Measurements from ENCODE around the gene OR10AG1. TPM values are rescaled to one million over a fixed set of nuclear protein-coding genes. Genes with fewer than 3 reads are reported as not detected.

OR10AG1 gene, protein sequence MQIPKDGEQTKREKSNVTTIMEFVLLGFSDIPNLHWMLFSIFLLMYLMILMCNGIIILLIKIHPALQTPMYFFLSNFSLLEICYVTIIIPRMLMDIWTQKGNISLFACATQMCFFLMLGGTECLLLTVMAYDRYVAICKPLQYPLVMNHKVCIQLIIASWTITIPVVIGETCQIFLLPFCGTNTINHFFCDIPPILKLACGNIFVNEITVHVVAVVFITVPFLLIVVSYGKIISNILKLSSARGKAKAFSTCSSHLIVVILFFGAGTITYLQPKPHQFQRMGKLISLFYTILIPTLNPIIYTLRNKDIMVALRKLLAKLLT
- not detected in 2 replicates for total RNA-seq

DNA sequence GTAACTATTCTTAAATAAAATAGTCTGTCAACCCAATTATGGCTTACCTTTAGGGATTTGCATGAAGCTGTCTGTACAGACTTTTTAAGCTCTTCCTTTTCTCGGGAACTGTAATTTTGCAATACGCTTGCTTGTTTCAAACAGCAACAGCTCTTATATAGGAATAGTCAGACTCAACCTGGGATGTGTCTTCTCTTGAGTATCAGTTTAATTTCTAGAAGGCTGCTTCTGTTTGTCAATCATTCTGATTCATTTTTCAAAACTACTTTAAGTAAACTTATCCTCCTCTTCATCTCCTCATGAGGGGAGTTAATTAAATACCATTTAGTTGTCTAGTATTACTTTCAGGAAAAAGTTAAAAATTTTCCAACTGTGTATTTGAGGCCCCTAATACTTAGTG is at the start of gene OR10AG1:
Gene OR10AG1, minus strand, starts transcription at position 101 of the 400 bp plus-strand sequence. Its CDS starts 38 bp downstream, at position 63.

DNA sequence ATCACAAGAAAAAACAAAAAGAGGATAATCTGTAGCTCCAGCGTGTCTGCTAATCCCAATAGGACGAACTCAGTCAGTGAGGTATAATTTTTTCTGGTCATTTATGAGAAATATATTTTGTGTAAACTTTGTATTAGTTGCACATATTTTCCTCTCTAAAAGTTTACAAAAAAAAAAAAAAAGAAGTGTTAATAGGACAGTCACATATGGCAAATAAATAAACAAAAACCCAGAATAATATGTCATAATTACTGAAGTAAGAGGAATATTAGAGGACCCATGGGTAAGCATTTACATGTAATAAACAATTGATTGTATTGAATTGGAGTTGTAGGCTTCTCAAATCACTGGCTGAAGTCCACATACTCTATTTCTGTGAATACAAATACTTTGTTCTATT is 24.8 kb upstream of the OR10AG1 start, which contains the start of gene OR5F1:
Gene OR5F1, minus strand, starts transcription at position 101 of the 400 bp plus-strand sequence. Its CDS starts 0 bp downstream, at position 101.

DNA sequence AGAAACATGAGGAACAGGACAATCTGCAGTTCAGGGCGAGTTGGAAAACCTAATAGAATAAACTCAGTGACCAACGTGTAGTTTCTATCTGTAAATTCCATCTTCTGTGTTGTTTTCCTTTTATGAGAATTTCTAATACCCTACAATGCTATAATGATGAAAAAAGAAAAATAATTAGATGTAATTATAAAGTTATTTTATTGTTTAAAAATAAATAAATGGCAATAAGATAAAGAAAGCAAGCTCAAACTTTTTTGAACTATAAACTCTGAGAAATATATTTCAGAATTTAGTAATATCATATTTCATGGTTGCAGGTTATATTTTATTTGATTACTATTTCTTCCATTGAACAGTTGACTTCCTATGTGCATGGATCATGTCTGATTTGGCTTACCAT is 33.4 kb downstream of the OR10AG1 start, which contains the start of gene OR5I1:
Gene OR5I1, minus strand, starts transcription at position 101 of the 400 bp plus-strand sequence. Its CDS starts 0 bp downstream, at position 101.

Other genes starting within 250 kb of the OR10AG1 start
- not detected in 2 replicates for gene OR5D13, start 196.5 kb downstream of the OR10AG1 start, total RNA-seq
- not detected in 2 replicates for gene OR5D14, start 174.4 kb downstream of the OR10AG1 start, total RNA-seq
- not detected in 2 replicates for gene OR5L1, start 158.6 kb downstream of the OR10AG1 start, total RNA-seq
- not detected in 2 replicates for gene OR5D18, start 150.3 kb downstream of the OR10AG1 start, total RNA-seq
- not detected in 2 replicates for gene OR5L2, start 142.7 kb downstream of the OR10AG1 start, total RNA-seq
- not detected in 2 replicates for gene OR5D16, start 131.2 kb downstream of the OR10AG1 start, total RNA-seq
- gene TRIM51, start 86.6 kb downstream of the OR10AG1 start, total RNA-seq: not detected in 2 replicates
- not detected in 2 replicates for gene OR5W2, start 55.4 kb downstream of the OR10AG1 start, total RNA-seq
- gene OR5I1, start 33.5 kb downstream of the OR10AG1 start, total RNA-seq: not detected in 2 replicates
- not detected in 2 replicates for gene OR5F1, start 24.7 kb upstream of the OR10AG1 start, total RNA-seq
- gene OR5AS1, start 57.7 kb upstream of the OR10AG1 start, total RNA-seq: not detected in 2 replicates
- not detected in 2 replicates for gene OR8I2, start 123.4 kb upstream of the OR10AG1 start, total RNA-seq
- not detected in 2 replicates for gene OR8H2, start 133.7 kb upstream of the OR10AG1 start, total RNA-seq
- not detected in 2 replicates for gene OR8H3, start 152.4 kb upstream of the OR10AG1 start, total RNA-seq
- not detected in 2 replicates for gene OR8J3, start 170.3 kb upstream of the OR10AG1 start, total RNA-seq
- gene OR8K5, start 190.4 kb upstream of the OR10AG1 start, total RNA-seq: not detected in 2 replicates
- not detected in 2 replicates for gene OR5J2, start 206.7 kb upstream of the OR10AG1 start, total RNA-seq